ENCODE data around the gene PUS1.

GRCh38 chr12:131928080-131928710 is 881 bp upstream of the PUS1 start:
- TF ChIP-seq, protein P1, sequence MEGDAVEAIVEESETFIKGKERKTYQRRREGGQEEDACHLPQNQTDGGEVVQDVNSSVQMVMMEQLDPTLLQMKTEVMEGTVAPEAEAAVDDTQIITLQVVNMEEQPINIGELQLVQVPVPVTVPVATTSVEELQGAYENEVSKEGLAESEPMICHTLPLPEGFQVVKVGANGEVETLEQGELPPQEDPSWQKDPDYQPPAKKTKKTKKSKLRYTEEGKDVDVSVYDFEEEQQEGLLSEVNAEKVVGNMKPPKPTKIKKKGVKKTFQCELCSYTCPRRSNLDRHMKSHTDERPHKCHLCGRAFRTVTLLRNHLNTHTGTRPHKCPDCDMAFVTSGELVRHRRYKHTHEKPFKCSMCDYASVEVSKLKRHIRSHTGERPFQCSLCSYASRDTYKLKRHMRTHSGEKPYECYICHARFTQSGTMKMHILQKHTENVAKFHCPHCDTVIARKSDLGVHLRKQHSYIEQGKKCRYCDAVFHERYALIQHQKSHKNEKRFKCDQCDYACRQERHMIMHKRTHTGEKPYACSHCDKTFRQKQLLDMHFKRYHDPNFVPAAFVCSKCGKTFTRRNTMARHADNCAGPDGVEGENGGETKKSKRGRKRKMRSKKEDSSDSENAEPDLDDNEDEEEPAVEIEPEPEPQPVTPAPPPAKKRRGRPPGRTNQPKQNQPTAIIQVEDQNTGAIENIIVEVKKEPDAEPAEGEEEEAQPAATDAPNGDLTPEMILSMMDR (IDR thresholded peaks at IDR 0.05; ENCODE audit: low read depth, low read length): no peak
- no peak for TF ChIP-seq EZH2phosphoT487 (IDR thresholded peaks at IDR 0.05; ENCODE audit: low read depth)
